GM18511 (cell line): ENCODE data around the gene CFAP221.

Experiments
- ATAC-seq: cut with Tn5 transposase; IDR thresholded peaks from one replicate; pipeline ENCODE4 v1.9.1; 2021; ENCODE audit warnings: mild to moderate bottlenecking, moderate library complexity; ENCODE audit not compliant: unreplicated experiment

The CFAP221 gene

DNA sequence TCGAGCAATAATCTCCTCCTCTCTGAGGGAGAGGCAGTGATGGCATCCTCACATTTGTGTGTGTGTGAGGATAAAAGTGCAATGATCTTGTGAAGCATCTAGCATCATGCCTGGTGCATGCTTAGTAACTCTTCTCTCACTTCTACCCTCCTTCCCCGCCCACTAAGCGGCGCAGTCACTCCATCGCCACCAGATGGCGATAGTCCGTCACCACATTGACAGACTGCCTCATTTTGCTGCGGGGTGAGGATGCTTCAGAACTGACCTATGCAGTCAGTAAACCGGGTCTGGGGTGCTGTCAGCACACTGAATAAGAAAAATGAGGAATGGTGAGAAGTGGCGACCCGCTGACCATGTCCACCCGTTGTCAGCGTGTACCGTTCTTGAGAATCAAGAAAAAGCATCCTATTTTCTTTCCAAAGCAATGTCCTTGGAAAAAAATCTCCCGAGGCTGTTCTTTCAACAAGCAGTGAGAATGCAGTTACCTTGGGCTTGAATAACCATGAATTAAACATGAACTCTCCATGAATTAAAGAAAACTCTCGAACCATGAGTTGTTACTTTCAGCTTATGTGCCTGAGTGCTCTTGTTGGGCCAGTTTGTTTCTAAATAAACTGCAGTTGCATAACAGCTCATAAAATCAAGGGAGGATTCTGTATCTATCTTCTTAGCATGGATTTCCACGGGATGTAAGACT lies 97.5 kb downstream of the CFAP221 start:
- ATAC-seq = peak; percentile 100

- no peak for ATAC-seq
These were observed 99.9 kb downstream of the CFAP221 start for GRCh38 chr2:119644186-119644585.

- ATAC-seq = no peak
These were observed 101.1 kb downstream of the CFAP221 start for GRCh38 chr2:119645173-119645855.

GRCh38 chr2:119646149-119646548 lies 101.9 kb downstream of the CFAP221 start:
- ATAC-seq = no peak

DNA sequence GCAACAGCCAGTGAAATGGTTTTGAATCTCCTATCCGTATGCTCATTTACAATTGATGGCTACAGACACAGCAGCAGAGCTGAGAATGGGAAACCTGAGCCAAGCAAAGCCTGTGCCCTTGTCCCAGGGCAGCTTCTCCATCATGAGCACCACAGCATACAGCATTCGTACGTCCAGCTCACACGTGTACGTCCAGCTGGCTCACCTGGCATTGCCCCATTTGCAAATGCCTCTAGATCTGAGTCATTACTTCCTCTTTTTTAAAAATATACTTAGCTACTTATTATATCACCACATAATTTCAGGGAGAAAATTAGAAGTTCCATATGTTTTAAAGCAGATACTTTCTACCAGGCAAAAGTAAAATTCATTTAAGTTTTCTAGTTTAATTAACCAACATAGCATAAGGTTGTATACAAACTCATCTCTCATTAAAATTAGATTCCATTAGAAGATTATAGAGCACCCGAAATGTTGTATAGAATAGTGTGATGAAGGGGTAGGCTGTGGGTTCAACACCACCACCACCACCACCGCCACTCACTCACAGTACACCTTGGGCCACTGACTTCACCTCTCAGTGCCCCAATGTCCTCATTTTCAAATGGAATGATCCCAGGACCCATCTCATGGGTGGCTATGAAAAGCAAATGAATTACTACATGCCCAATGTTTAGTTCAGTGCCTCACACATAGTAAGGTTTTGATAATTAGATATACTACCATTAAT lies 103.4 kb downstream of the CFAP221 start:
- peak; percentile 98 for ATAC-seq

DNA sequence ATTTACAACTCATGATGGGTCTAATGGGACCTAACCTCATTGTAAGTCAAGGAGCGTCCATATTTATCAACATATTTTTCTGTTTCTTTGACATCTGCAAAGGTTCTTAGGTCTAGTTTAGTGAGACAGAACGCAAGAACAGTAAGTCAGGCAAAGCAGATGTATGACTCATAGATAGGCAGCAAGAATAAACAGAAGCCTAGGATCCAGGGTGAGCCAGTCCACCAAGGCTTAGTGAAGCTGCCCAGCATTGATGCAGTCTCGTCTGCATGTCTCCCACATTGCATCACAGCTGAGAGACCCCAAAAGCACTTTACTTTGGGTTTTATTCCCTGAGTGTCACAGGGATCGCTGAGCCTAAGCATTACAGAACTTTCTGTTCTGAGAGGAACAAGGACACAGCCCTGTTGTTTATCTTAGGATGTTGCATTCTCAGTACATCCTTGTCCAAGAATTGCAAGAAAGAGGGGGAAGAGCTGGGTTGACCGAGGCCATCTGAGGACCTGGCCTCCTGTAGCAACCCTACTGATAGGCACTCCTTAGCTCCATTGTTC lies 105.2 kb downstream of the CFAP221 start:
- no peak for ATAC-seq

DNA sequence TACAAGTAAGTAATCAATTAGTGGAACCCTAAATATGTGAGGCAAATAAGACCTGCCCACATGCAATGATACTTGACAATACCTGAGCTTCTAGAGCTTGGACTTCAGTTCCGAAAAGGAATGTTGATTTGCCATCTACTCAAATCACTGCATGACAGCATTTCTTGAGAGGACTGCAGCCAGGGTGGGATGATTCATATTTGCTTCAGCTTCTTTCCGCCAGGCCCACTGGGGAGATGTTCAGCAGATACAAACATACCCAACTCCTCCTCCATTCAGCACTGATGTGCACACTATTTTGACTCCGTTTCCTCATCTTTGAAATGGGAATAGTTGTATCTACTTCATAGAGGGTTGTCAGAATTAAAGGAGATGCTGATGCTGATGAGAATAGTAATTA lies 106.0 kb downstream of the CFAP221 start:
- no peak for ATAC-seq

DNA sequence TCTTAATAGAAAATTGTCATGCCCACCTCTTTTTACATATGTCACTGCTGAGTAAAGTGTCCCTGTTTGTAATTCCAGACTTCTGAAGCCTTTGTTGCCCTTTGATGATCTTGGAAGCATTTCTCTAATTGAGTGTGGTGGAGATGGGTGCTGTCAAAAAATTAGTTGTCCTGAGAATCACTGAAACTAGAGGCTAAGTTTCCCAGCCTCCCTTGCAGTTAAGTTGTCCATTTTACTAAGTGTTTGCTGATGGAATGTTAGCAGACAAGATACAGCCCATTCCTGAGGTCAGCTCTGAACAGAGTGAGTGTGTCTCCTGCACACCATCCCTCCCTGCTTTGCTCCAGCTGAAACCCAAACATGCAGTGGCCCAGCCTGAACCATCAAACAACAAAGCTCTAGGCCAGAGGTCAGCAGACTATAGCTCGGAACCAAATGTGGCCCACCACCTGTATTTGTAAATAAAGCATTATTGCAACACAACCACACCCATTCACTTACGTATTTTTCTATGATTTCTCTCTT lies 106.7 kb downstream of the CFAP221 start:
- no peak for ATAC-seq

- no peak for ATAC-seq
These were observed 113.4 kb downstream of the CFAP221 start for GRCh38 chr2:119657466-119658145.

GRCh38 chr2:119659601-119660342 lies 115.5 kb downstream of the CFAP221 start:
- no peak for ATAC-seq

GRCh38 chr2:119660343-119660658 lies 116.1 kb downstream of the CFAP221 start:
- ATAC-seq = no peak

GRCh38 chr2:119662297-119662696 lies 118.0 kb downstream of the CFAP221 start:
- no peak for ATAC-seq

DNA sequence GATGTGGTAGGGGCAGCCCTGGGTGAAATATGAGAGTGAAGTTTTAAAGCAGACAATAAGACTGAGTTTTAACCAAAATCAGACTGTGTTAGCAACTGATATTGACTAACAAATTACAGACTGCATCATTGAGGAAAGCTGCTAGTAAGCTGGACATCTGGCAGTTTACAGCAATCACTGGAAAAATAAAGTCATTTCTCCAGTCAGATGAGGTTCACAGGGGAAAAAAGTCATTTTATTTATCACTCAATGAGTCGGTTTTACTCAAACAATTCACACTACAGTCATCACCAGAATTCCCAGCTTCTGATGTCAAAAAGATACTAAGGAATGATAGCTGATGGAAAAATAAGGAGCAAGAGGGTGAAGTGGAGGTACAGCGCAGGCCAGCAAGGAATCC lies 124.3 kb downstream of the CFAP221 start:
- no peak for ATAC-seq

DNA sequence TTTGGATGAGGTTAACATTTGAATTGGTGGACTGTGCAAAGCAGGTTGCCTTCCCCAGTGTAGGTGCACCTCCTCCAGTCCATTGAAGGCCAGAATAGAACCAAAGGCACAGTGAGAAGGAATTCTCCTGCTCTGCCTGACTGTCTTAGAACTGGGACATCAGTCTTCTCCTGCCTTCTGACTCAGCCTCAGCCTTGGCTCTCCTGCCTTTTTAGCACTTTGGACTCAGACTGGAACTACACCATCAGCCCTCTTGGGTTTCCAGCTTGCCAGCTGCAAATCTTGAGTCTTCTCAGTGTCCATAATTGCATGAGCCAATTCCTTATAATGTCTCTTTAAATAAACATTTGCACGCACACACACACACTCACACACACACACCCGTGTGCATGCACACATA lies 126.8 kb downstream of the CFAP221 start:
- ATAC-seq = no peak

- ATAC-seq = no peak
These were observed 127.5 kb downstream of the CFAP221 start for GRCh38 chr2:119671752-119672151.

DNA sequence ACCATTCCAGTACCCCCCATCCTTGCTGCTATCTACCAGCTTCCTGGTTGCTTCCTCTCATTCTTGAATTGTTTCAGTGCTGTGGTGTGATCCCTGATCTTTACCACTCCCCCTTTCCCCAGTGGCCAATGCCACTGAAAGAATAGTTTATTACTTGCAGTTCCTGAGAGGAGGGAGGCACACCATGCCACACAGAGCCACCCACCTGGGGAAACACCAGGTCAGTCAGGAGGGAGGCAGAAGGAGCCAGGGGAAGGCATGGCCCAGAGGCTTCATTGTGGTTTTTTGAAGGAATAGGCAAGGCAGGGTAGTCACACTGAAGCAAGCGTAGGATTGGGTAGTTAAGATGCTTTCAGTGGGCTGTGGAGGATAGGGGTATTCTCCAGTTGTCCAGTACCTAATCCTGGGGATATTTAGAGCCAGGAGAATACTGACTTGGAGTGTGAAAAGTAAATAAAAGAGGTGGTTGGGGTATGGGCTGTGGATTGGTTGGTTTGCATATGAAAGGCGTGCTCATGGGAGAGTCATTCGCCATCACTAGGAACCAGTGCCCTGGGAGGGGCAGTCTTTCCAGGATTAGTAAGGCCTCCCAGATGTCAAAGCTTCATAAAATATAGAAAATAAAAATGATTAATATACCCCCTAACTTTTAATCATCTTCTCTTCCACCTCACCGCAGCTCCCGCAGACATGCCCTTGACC lies 128.1 kb downstream of the CFAP221 start:
- no peak for ATAC-seq

DNA sequence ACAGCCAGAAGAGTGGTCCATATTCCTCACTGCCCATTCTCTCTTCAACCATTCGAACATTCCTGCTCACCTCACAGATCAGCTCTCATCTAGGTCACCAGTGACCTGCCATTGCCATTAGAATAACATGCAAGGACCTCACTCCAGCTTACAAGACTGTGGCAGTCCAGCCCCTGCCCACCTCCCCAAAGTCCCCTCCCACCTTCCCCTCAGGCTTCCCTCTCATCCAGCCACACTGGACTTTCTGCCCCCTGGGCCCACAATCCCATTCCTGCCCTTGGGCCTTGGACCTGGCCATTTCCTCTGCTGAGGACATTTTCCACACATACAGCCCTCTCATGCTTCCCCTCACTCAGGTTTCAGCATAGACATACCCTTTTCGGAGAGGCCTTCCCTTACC lies 129.5 kb downstream of the CFAP221 start:
- ATAC-seq = no peak

GRCh38 chr2:119674711-119675500 lies 130.7 kb downstream of the CFAP221 start:
- no peak for ATAC-seq
